ENCODE results near the gene INTS15. TPM values are rescaled to one million over a fixed set of nuclear protein-coding genes. Genes with fewer than 3 reads are reported as not detected.

INTS15 gene
- total RNA-seq, 6 donors from 2014 or later, result 23.4 to 61.8 (median 35.4) TPM

DNA sequence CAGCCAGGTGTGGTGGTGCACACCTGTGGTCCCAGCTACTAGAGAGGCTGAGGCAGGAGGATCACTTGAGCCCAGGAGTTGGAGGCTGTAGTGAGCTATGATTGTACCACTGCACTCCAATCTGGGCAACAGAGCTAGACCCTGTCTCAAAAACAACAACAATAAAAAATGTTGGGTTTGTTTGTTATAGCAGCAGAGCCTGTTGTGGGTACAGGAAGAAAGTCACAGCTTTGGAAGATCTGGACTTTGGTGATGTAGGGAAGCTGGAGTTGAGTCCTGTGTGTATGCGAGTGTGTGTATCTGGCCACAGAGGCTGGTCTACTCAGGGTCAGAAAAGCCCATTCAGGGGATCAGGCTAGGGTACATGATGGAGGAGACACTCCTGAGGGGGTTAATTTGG, 42.4 kb upstream of the INTS15 start:
- ATAC-seq (ENCODE audit: low FRiP score in 2 of 2), result no peak
- 94 to 95% methylated on average over 1 of the region's 1 CpG for WGBS, 2 donors
- Histone ChIP-seq H3K27ac (no peak overlapping the region), H3K4me1 (no peaks in the 10 kb centered on the region), H3K36me3 (no peaks in the 10 kb centered on the region), H3K9me3 (no peaks in the 10 kb centered on the region), H3K4me3 (no peak overlapping the region), H3K27me3 (no peaks in the 10 kb centered on the region)
- TF ChIP-seq POLR2AphosphoS5 (IDR thresholded peaks at IDR 0.05), result no peak
- no peak for TF ChIP-seq POLR2A (IDR thresholded peaks at IDR 0.05)
- TF ChIP-seq, protein P1, sequence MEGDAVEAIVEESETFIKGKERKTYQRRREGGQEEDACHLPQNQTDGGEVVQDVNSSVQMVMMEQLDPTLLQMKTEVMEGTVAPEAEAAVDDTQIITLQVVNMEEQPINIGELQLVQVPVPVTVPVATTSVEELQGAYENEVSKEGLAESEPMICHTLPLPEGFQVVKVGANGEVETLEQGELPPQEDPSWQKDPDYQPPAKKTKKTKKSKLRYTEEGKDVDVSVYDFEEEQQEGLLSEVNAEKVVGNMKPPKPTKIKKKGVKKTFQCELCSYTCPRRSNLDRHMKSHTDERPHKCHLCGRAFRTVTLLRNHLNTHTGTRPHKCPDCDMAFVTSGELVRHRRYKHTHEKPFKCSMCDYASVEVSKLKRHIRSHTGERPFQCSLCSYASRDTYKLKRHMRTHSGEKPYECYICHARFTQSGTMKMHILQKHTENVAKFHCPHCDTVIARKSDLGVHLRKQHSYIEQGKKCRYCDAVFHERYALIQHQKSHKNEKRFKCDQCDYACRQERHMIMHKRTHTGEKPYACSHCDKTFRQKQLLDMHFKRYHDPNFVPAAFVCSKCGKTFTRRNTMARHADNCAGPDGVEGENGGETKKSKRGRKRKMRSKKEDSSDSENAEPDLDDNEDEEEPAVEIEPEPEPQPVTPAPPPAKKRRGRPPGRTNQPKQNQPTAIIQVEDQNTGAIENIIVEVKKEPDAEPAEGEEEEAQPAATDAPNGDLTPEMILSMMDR (IDR thresholded peaks at IDR 0.05), result no peak
- TF ChIP-seq EP300 (IDR thresholded peaks at IDR 0.05), result no peak
- DNase-seq, result no peak

DNA sequence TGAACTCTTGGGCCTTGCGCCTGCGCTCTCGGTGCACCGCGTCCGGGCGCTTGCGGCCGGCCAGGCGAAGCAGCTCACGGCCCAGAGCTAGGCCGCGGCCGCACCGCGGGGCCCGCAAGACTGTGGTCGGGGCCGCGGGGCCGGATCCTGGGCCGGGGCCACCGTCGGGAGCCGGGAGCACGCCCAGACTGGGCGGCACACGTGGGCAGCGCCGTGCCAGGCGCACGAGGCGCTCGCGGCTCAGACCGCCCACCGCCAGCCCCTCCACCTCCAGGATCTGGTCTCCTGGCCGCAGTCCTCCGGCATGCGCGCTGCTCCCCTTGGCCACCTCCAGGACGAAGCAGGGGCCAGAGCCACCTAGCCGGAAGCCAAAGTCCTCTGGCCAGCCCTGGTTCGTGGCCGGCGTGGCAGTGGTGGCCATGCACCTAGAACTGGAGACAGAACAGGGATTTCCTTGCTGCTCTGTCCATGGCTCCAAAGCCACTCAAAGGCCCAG, 38.8 kb upstream of the INTS15 start, which contains the start of gene GRID2IP:
GRID2IP (minus strand) TSS at position 446 of the 496 bp plus-strand sequence; CDS start at position 421, 25 bp downstream.
- no peak for TF ChIP-seq EP300 (IDR thresholded peaks at IDR 0.05)
- TF ChIP-seq, protein P1 (IDR thresholded peaks at IDR 0.05), result no peak
- no peak for TF ChIP-seq POLR2AphosphoS5 (IDR thresholded peaks at IDR 0.05)
- TF ChIP-seq POLR2A (IDR thresholded peaks at IDR 0.05), result no peak
- no peaks in the 10 kb centered on the region for H3K27me3 ChIP-seq
- no peaks in the 10 kb centered on the region for H3K9me3 ChIP-seq
- no peak within 1 kb of the TSS for H3K4me3 ChIP-seq
- 63 to 88% methylated on average over 6 to 33 of the region's 46 CpGs for WGBS, 2 donors
- no peaks in the 10 kb centered on the region for H3K4me1 ChIP-seq
- ATAC-seq (ENCODE audit: low FRiP score in 2 of 2) (no peak), DNase-seq (peak in 1 of 2 donors; percentile 80)
- no peaks in the 10 kb centered on the region for H3K36me3 ChIP-seq
- no peak within 1 kb of the TSS for H3K27ac ChIP-seq

DNA sequence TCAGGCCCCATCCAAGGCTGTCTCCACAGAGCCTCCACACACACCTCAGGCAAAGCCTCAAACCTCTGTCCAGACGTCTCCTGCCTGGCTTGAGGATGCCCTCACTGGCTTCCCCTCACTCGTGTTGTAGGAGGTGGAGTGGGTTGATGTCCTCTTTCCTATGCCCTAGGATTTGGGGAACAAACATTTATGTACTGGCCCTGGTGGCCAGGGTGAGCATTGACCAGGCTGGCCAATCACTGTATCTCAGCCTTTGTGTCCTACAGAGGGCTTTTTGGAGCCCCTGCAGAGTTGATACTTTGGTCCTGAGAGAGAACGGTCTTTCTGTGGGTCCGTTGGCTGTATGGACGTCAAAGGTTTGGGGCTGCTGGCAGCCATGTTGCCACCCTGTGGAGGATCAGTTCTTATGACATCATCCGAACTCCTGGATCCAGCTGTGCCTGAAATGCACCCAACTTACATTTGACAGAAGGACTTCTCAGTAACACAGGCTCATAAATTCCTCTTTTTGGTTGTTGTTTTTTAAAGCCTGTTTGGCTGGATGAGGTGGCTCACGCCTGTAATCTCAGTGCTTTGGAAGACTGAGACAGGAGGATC, 36.3 kb upstream of the INTS15 start:
- DNase-seq, result no peak
- WGBS, 2 donors, result 67 to 84% methylated on average over 3 to 7 of the region's 7 CpGs
- Histone ChIP-seq H3K4me3 (no peak overlapping the region), H3K27me3 (no peaks in the 10 kb centered on the region), H3K4me1 (no peaks in the 10 kb centered on the region), H3K36me3 (no peaks in the 10 kb centered on the region), H3K9me3 (no peaks in the 10 kb centered on the region), H3K27ac (no peak overlapping the region)
- TF ChIP-seq, protein P1 (IDR thresholded peaks at IDR 0.05), result no peak
- ATAC-seq (ENCODE audit: low FRiP score in 2 of 2), result peak in 1 of 2 donors; percentile 11

DNA sequence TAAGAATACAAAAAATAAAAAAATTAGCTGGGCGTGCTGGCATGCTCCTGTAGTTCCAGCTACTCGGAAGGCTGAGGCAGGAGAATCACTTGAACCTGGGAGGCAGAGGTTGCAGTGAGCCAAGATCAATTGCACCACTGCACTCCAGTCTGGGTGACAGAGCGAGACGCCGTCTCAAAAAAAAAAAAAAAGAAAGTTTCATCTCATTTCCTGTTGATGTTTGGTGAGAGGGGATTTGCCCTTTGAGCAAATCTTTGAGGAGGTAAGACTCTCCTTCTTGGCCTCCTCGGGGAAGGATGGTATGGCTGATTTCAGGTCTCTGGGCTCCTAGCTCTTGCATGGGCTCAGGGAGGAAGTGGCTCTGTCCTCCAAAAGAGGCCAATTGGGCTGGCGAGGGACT, 35.0 kb upstream of the INTS15 start:
- H3K27me3 ChIP-seq, result no peaks in the 10 kb centered on the region
- WGBS, 2 donors, result 73 to 74% methylated on average over 7 of the region's 7 CpGs
- H3K4me1 ChIP-seq, result no peaks in the 10 kb centered on the region
- no peak for TF ChIP-seq POLR2AphosphoS5 (IDR thresholded peaks at IDR 0.05)
- TF ChIP-seq EP300 (IDR thresholded peaks at IDR 0.05), result no peak
- TF ChIP-seq, protein P1 (IDR thresholded peaks at IDR 0.05), result no peak
- no peak for TF ChIP-seq POLR2A (IDR thresholded peaks at IDR 0.05)
- DNase-seq (no peak), ATAC-seq (ENCODE audit: low FRiP score in 2 of 2) (no peak)
- H3K9me3 ChIP-seq, result no peaks in the 10 kb centered on the region
- no peaks in the 10 kb centered on the region for H3K36me3 ChIP-seq
- no peak overlapping the region for H3K4me3 ChIP-seq
- no peak overlapping the region for H3K27ac ChIP-seq

DNA sequence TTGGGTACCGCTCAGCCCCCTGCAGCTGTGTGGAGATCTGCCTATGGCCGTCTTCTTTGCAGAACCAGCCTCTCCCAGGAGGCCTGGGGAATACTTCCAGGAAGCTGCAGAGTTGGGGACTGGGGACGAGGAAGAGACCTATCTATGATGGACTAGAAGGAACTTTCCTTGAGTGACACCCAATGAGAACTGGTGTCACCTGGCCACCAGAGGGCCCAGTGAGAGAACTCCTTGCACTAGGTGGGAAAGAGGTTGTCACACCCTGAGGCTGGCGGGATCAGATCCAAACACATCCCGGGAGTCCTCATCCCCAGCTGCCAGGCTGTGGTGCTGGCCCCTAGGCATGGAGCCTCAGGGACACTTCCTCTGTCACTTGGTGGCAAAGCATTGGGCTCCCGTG, 33.6 kb upstream of the INTS15 start:
- no peak for TF ChIP-seq EP300 (IDR thresholded peaks at IDR 0.05)
- TF ChIP-seq POLR2AphosphoS5 (IDR thresholded peaks at IDR 0.05), result no peak
- no peak for TF ChIP-seq POLR2A (IDR thresholded peaks at IDR 0.05)
- TF ChIP-seq, protein P1 (IDR thresholded peaks at IDR 0.05), result no peak
- no peaks in the 10 kb centered on the region for H3K4me1 ChIP-seq
- H3K4me3 ChIP-seq, result no peak overlapping the region
- H3K9me3 ChIP-seq, result no peaks in the 10 kb centered on the region
- no peak for DNase-seq
- no peak overlapping the region for H3K27ac ChIP-seq
- no peaks in the 10 kb centered on the region for H3K36me3 ChIP-seq
- H3K27me3 ChIP-seq, result no peaks in the 10 kb centered on the region
- 68 to 100% methylated on average over 2 to 6 of the region's 6 CpGs for WGBS, 2 donors
- no peak for ATAC-seq (ENCODE audit: low FRiP score in 2 of 2)

Measured in upper lobe of left lung (tissue), 6 donors.